Left ventricle myocardium inferior (tissue), 1 donor: ENCODE data around the gene XXYLT1. TPM values are rescaled to one million over a fixed set of nuclear protein-coding genes. Genes with fewer than 3 reads are reported as not detected.
"Not testable (repeated sequence)": the region's sequence is repeated elsewhere in the genome, so short reads cannot be mapped to it uniquely, and the experiment has no call there.

ENCODE experiments used
- DNase-seq: peaks from one replicate; pipeline ENCODE4 v3.0.0-alpha.2; 2020
- H3K27ac ChIP-seq: fragments of 200-600 bp; replicated peaks from 2 replicates; pipeline ENCODE4 v1.8.0; 2021
- H3K27me3 ChIP-seq: fragments of 200-600 bp; 2 replicates; pipeline ENCODE4 v1.8.0; 2021; ENCODE audit warnings: low read depth
- H3K36me3 ChIP-seq: fragments of 200-600 bp; 2 replicates; pipeline ENCODE4 v1.8.0; 2021
- H3K4me1 ChIP-seq: fragments of 200-600 bp; 2 replicates; pipeline ENCODE4 v1.8.0; 2021
- H3K4me3 ChIP-seq: fragments of 200-600 bp; 2 replicates; pipeline ENCODE4 v1.8.0; 2021; ENCODE audit warnings: mild to moderate bottlenecking, moderate library complexity
- H3K9me3 ChIP-seq: fragments of 200-600 bp; replicated peaks from 2 replicates; pipeline ENCODE4 v1.8.0; 2021
- intact Hi-C: fragments of 100-400 bp; cut with micrococcal nuclease; formaldehyde crosslinking; loops from one replicate; pipeline ENCODE4 v1.11.0; 2022
- total RNA-seq: library from RNA; stranded (reverse); fragmentation: NEBNext Ultra II Directional; extraction: Animal tissue kit (Norgen Biotek cat#: 25700); gene quantifications from one replicate; pipeline ENCODE4 v1.2.1, GENCODE V29; 2021
- TF ChIP-seq, protein P1 (sequence below): fragments of 200-600 bp; IDR thresholded peaks from 2 replicates; pipeline ENCODE4 v1.8.0; 2021; ENCODE audit warnings: antibody characterized with exemption, mild to moderate bottlenecking, borderline replicate concordance
- donor health status: DM: no; HTN: yes; CAD: no; lungs with severe emphysema.

Gene XXYLT1
- total RNA-seq, 1 donor from 2014 or later, result 2.3 TPM

DNA sequence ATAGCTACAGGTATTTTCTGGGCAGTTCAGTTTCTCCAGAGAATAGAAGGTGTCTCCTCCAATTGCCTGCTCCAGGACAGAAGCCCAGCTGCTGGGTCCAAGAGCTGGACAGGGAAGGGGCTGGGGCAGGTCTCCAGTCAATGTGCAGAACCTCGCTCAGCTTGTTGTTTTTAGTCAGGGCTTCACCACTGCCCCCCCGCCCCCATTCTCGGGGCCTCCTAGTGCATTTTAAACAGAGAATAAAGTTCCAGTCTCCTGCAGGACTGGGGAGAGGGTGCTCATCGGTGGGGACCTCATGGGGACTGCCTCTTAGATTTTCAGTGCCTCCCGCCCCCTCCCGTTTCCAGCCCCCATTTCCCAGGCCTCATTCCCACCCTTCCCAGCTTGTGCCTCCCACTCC lies 216.6 kb downstream of the XXYLT1 start:
- TF ChIP-seq, protein P1, sequence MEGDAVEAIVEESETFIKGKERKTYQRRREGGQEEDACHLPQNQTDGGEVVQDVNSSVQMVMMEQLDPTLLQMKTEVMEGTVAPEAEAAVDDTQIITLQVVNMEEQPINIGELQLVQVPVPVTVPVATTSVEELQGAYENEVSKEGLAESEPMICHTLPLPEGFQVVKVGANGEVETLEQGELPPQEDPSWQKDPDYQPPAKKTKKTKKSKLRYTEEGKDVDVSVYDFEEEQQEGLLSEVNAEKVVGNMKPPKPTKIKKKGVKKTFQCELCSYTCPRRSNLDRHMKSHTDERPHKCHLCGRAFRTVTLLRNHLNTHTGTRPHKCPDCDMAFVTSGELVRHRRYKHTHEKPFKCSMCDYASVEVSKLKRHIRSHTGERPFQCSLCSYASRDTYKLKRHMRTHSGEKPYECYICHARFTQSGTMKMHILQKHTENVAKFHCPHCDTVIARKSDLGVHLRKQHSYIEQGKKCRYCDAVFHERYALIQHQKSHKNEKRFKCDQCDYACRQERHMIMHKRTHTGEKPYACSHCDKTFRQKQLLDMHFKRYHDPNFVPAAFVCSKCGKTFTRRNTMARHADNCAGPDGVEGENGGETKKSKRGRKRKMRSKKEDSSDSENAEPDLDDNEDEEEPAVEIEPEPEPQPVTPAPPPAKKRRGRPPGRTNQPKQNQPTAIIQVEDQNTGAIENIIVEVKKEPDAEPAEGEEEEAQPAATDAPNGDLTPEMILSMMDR, result no peak
- DNase-seq, result no peak
- no peaks in the 10 kb centered on the region for H3K27me3 ChIP-seq
- no peaks in the 10 kb centered on the region for H3K36me3 ChIP-seq
- H3K4me1 ChIP-seq, result peaks cover 11% of the 10 kb centered on the region
- no peak overlapping the region for H3K4me3 ChIP-seq
- H3K9me3 ChIP-seq, result no peaks in the 10 kb centered on the region
- no peak overlapping the region for H3K27ac ChIP-seq
- intact Hi-C loops, result no loop called here

- no peak for DNase-seq
- no peaks in the 10 kb centered on the region for H3K27me3 ChIP-seq
- no peaks in the 10 kb centered on the region for H3K36me3 ChIP-seq
- H3K4me3 ChIP-seq, result no peak overlapping the region
- H3K9me3 ChIP-seq, result no peaks in the 10 kb centered on the region
- peaks cover 6% of the 10 kb centered on the region for H3K4me1 ChIP-seq
- intact Hi-C loops, result no loop called here
- TF ChIP-seq, protein P1, result no peak
- H3K27ac ChIP-seq, result no peak overlapping the region
These were observed 218.0 kb downstream of the XXYLT1 start for GRCh38 chr3:195052939-195053338.

DNA sequence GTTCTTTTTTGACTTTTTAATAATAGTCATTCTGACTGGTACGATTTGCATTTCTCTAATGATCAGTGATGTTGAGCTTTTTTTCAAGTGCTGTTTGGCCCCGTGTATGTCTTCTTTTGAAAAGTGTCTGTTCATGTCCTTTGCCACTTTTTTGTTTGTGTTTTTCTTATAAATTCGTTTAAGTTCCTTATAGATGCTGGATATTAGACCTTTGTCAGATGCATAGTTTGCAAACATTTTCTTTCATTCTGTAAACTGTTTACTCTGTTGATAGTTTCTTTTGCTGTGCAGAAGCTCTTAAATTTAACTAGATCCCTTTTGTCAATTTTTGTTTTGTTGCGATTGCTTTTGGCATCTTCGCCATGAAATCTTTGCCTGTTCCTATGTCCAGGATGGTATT lies 220.7 kb downstream of the XXYLT1 start:
- H3K9me3 ChIP-seq, DNase-seq, H3K27me3 ChIP-seq, H3K36me3 ChIP-seq, intact Hi-C loops, H3K4me1 ChIP-seq, H3K27ac ChIP-seq, H3K4me3 ChIP-seq: not testable (repeated sequence)

DNA sequence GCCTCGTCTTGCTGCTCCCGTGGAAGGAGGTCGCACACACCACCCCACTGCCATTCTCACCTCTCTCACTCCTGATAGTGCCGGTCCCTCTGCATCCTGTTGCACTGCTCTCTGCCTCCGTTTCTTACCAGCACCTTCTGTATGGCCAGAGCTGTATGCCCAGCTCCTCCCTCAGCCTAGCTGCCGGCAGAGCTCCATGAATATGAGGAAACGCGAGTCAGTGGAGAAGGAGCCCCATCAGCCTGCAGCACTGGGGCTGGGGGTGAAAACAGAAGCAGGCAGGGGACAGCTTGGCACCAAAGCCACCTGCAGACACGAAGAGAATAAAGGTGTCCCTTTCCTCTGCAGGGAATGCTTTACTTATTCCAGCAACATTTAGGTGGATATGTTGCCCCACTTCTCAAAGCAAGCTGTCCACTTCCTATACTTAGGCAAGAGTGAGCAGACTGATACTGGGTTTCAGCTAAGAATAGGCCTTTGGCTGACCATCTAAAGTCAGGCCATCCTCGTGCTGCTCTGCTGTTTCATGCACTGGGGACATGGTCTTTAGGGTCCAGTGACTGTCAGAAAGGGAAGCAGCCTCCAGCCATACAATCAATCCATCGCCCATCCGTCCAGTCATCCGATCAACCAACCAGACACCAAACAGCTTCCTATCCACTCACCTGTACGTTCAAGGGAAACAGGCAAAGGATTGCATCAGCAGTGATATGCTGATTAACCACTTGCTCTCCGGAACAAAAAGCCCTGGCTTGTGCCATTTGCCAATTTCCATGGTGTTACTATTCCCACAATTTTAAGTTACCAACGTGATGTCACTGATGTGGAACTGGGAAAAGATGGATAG lies 222.7 kb downstream of the XXYLT1 start:
- H3K36me3 ChIP-seq, result no peaks in the 10 kb centered on the region
- no peak for DNase-seq
- no peaks in the 10 kb centered on the region for H3K9me3 ChIP-seq
- TF ChIP-seq, protein P1, result no peak
- no peak overlapping the region for H3K27ac ChIP-seq
- no peaks in the 10 kb centered on the region for H3K27me3 ChIP-seq
- intact Hi-C loops, result no loop called here
- H3K4me3 ChIP-seq, result no peak overlapping the region
- H3K4me1 ChIP-seq, result peaks cover 6% of the 10 kb centered on the region

DNA sequence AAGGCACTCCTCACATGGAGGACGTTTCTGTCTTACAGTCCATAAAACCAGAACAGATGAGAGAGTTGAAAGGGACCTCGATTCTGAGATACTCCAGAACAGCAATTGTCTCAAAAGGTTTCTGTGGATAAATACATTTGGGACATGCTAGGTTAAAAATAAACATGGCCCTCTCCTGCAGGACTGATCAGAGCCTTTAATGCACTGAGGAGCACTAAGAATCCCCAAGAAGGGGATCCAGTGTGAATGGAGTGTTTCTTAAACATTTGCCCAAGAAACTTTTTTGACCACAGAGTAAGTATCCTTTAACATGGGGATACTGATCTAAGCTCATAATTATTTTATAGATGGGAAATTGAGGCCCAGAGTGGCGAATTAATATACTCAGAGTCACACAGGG lies 223.4 kb downstream of the XXYLT1 start:
- no peak for DNase-seq
- no peak overlapping the region for H3K27ac ChIP-seq

GRCh38 chr3:195046441-195046840 lies 224.5 kb downstream of the XXYLT1 start:
- no peak overlapping the region for H3K4me3 ChIP-seq
- no peaks in the 10 kb centered on the region for H3K9me3 ChIP-seq
- DNase-seq, result no peak
- intact Hi-C loops, result no loop called here
- no peak overlapping the region for H3K27ac ChIP-seq
- TF ChIP-seq, protein P1, result no peak
- peaks cover 6% of the 10 kb centered on the region for H3K4me1 ChIP-seq
- H3K36me3 ChIP-seq, result no peaks in the 10 kb centered on the region
- H3K27me3 ChIP-seq, result no peaks in the 10 kb centered on the region

More for the DNA sequence above, 223.4 kb downstream of the XXYLT1 start:
- Histone ChIP-seq H3K27me3 (no peaks in the 10 kb centered on the region), H3K9me3 (no peaks in the 10 kb centered on the region), H3K36me3 (no peaks in the 10 kb centered on the region), H3K4me3 (no peak overlapping the region), H3K4me1 (peaks cover 6% of the 10 kb centered on the region)
- TF ChIP-seq, protein P1, result no peak
- intact Hi-C loops, result no loop called here
